HG03565 (cell line): ENCODE results near the gene RIN1.
A peak's percentile ranks its signal among the peaks of the same experiment; 100 is the strongest.

Source experiments
- ATAC-seq: cut with Tn5 transposase; IDR thresholded peaks from one replicate; pipeline ENCODE4 v1.9.1; 2021; ENCODE audit warnings: mild to moderate bottlenecking, moderate library complexity; ENCODE audit not compliant: unreplicated experiment

RIN1 gene

GRCh38 chr11:66285250-66285947, 50.8 kb downstream of the RIN1 start:
- no peak for ATAC-seq

DNA sequence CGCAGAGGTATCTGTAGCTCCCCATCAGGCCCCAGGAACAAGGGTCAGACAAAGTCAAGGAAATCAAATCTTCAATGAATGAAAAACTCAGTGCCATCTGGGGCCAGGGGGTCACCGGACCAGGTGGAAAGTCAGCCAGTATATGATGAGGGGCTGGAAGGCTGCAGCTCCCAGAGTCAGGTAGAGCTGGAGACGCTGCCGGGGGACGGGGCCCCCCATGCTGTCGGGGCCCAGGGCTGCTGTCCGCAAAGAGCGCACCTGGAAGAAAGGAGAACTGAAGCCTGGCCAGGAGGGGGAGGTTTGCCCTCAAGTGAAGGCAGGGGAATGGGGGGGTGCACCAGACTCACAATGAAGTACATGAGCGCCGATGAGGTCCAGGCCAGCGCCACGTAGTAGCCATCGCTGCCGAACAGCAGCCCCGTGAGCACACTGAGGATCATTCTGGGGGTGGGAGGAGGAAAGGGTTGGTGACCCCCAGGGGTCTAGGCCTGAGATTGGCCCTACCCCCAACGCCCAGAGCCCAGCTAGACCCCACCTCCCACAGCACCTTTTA, 51.6 kb downstream of the RIN1 start:
- no peak for ATAC-seq

GRCh38 chr11:66283461-66284105, 52.7 kb downstream of the RIN1 start:
- no peak for ATAC-seq

DNA sequence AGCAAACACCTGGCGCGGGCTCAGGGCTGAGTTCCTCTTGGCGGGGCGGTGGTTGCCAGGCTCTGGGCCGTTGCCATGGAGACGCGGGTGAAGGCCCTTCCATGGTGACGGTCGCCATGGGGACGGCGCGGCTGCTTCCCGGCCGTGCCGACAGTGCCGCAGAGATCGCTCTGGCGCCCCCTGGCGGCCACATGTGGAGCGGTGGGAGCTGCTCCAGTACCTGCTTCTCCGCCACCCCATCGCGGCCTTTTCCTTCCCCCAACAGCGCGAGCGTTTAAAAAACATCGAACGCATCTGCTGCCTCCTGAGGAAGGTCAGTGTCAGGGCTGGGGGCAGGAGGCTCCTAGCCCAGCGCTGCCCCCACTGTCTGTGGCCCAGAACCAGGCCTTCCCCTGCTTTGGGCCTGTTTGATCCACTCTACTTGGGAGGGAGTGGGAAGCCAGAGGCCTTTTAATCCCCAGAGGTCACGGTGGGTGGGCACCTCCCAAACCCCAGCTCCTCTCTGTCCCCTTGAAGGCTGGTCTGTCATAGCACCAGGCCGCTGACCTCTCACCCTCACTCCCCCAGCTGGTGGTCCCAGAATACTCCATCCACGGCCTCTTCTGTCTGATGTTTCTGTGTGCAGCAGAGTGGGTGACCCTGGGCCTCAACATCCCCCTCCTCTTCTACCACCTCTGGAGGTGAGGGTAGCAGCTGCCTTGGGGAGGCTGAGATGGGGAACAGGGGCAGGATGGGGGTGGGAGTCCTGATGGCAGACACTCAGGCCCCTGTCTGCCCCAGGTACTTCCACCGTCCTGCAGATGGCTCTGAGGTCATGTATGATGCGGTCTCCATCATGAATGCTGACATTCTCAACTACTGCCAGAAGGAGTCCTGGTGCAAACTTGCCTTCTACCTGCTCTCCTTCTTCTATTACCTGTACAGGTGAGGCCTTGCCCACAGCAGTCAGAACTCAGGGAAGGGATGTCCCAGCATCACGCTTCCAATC, 53.5 kb downstream of the RIN1 start:
- peak; percentile 67 for ATAC-seq
